ENCODE data around the gene FCGR1A. TPM values are rescaled to one million over a fixed set of nuclear protein-coding genes. Genes with fewer than 3 reads are reported as not detected.
"Not testable (repeated sequence)": the region's sequence is repeated elsewhere in the genome, so short reads cannot be mapped to it uniquely, and the experiment has no call there.

The FCGR1A gene
- polyA plus RNA-seq, 2 of the 4 experiments (the other 2 are of a cell fraction): not detected

- TF ChIP-seq, protein P1, sequence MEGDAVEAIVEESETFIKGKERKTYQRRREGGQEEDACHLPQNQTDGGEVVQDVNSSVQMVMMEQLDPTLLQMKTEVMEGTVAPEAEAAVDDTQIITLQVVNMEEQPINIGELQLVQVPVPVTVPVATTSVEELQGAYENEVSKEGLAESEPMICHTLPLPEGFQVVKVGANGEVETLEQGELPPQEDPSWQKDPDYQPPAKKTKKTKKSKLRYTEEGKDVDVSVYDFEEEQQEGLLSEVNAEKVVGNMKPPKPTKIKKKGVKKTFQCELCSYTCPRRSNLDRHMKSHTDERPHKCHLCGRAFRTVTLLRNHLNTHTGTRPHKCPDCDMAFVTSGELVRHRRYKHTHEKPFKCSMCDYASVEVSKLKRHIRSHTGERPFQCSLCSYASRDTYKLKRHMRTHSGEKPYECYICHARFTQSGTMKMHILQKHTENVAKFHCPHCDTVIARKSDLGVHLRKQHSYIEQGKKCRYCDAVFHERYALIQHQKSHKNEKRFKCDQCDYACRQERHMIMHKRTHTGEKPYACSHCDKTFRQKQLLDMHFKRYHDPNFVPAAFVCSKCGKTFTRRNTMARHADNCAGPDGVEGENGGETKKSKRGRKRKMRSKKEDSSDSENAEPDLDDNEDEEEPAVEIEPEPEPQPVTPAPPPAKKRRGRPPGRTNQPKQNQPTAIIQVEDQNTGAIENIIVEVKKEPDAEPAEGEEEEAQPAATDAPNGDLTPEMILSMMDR (IDR thresholded peaks at IDR 0.05): peak; percentile 51
- 0 out of 5 replicates have a peak, but pooled peaks of 1 of the 2 experiments have one; percentile 8 for TF ChIP-seq RAD21 (conservative IDR thresholded peaks at IDR 0.05 in 1 of 2, IDR thresholded peaks at IDR 0.05 in 1 of 2)
- H3K9me3 ChIP-seq, H3K4me1 ChIP-seq, POLR2A ChIA-PET, FAIRE-seq, CTCF ChIA-PET: not testable (repeated sequence)
- Histone ChIP-seq H3K4me3 (peak overlapping the region; percentile 66), H3K4me2 (peak overlapping the region; percentile 80), H3K27ac (peak overlapping the region; percentile 84 to 91)
- DNase-seq (ENCODE audit: low read depth in 1 of 2, low spot score in 1 of 2) (peak; percentile 21 to 59), ATAC-seq (peak; percentile 95 to 98)
- WGBS (ENCODE audit: missing lambda C conversion rate): 6% methylated on average over 11 of the region's 52 CpGs
Measured at GRCh38 chr1:149792912-149793515, 10.5 kb downstream of the FCGR1A start.

DNA sequence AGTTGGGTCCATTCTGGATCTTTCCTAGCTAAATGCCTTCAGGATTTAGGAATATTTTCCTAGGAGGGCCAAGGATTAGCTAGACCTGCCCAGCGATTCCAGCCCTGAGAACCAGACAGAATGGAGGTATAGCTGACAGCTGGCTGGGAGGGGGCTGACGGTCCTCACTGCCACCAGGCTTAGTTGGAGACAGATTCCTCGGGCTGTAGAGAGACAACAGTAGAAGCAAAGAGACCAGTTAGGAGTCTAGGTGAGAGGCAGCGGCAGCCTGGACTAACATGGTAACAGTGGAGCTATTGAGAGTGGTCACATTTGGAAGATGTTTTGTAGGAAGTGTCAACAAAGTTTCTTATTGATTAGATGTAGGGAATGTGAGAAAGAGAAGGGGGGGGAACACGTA lies 11.4 kb downstream of the FCGR1A start:
- H3K4me3 ChIP-seq; ATAC-seq; DNase-seq (ENCODE audit: low read depth in 1 of 2, low spot score in 1 of 2); CTCF ChIA-PET; POLR2A ChIA-PET; H3K9me3 ChIP-seq; FAIRE-seq; H3K27ac ChIP-seq; H3K4me2 ChIP-seq; H3K4me1 ChIP-seq: not testable (repeated sequence)
- WGBS (ENCODE audit: missing lambda C conversion rate): 73% methylated on average over 3 of the region's 5 CpGs

DNA sequence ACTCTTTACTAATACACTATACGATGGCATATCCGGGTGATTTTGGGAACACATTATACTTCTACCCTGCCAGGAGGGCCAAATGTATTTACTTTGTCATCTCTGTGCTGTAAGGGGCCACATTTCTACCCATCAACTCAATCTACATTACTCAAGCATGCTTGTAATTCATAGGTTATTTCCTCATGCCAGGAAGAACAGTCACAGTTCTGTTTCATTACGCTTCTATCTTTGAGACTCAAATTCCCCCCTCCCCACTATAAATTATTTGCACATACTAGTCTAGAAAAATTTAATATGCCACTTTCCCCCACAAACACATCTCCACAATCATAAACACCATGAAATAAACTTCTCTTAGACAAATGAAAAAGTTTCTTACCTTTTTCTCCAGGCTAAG lies 19.1 kb downstream of the FCGR1A start:
- H3K4me3 ChIP-seq; POLR2A ChIA-PET; FAIRE-seq; H3K4me1 ChIP-seq; H3K9me3 ChIP-seq; DNase-seq (ENCODE audit: low read depth in 1 of 2, low spot score in 1 of 2); H3K4me2 ChIP-seq; H3K27ac ChIP-seq; CTCF ChIA-PET; ATAC-seq: not testable (repeated sequence)
- WGBS (ENCODE audit: missing lambda C conversion rate): 69% methylated on average over 1 of the region's 3 CpGs

- H3K27ac ChIP-seq; FAIRE-seq; POLR2A ChIA-PET; H3K4me1 ChIP-seq; ATAC-seq; H3K4me2 ChIP-seq; H3K4me3 ChIP-seq; H3K9me3 ChIP-seq; DNase-seq (ENCODE audit: low read depth in 1 of 2, low spot score in 1 of 2); CTCF ChIA-PET: not testable (repeated sequence)
- 87% methylated on average over 2 of the region's 4 CpGs for WGBS (ENCODE audit: missing lambda C conversion rate)
Measured at GRCh38 chr1:149804417-149805080, 22.1 kb downstream of the FCGR1A start.

DNA sequence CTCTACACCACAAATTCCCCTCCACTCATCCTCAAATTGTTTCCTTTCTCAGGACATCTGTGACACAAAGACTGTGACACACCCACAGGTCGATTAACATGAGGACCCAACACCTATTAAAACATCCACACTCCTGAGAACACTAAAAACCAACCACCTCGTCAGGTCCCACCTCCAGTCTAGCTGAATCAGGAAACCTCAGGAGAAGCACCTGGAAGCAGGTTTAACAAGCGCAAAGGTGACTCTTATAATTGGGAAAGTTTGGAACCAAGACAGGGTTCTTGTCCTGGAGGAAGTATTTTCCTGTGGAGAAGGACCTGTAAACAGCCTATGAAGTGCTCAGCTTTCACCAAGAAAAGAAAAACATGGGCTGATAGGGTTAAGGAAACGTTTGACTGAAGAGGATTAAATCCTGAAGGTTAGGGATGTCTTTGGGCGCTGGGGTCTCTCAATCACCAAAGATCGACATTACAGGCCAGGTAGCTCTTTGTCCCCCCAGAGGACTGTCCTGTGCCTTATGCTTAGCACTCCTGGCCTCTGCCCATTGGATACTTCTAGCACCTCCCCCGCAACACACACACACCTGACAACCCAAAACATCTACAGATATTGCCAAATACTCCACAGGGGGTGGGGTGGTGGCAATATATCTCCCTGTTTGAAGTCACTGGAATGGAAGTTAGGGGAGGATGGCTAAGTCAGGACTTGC lies 28.4 kb downstream of the FCGR1A start:
- TF ChIP-seq CEBPB (IDR thresholded peaks at IDR 0.05) (0 out of 4 replicates have a peak, but pooled peaks of 1 of the 2 experiments have one; percentile 6), MAX (IDR thresholded peaks at IDR 0.05) (0 out of 2 replicates have a peak, but pooled peaks have one; percentile 1), JUN (IDR thresholded peaks at IDR 0.05) (peak in 1 of 2 experiments; percentile 2; a peak in 1 of 5 replicates)
- Histone ChIP-seq H3K4me3 (peak overlapping the region; percentile 57), H3K4me2 (peak overlapping the region; percentile 84), H3K27ac (peak overlapping the region in 1 of 2 experiments; percentile 77; a peak in 3 of 6 replicates)
- WGBS (ENCODE audit: missing lambda C conversion rate): 27% methylated on average over 7 of the region's 7 CpGs
- H3K9me3 ChIP-seq, FAIRE-seq, POLR2A ChIA-PET, H3K4me1 ChIP-seq, CTCF ChIA-PET: not testable (repeated sequence)
- ATAC-seq (peak; percentile 21 to 26; a peak in 4 of 6 replicates), DNase-seq (ENCODE audit: low read depth in 1 of 2, low spot score in 1 of 2) (peak in 1 of 2 experiments; percentile 25)

DNA sequence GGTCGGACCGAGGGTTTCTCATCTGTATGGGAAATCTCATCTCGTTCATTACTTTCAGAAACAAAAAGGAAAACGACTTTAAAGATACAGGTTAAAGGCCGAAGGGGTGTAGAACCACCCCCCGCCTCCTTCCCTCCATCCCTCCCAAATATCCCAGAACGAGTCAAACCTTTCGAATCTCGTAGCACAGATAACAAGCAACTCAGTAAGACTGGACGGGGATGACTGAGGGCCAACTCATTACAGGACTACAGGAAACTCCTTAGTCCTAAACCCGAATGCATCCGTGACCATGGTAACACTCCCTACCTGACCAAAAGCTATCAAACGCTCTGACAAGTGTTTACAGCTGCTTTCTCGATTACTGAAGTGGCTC lies 29.0 kb downstream of the FCGR1A start:
- DNase-seq (ENCODE audit: low read depth in 1 of 2, low spot score in 1 of 2): peak in 1 of 2 experiments; percentile 13
- ATAC-seq: peak; percentile 36 to 54
- POLR2A ChIA-PET: not testable (repeated sequence)

More for the DNA sequence above, 29.0 kb downstream of the FCGR1A start:
- under 1% methylated on average over 12 of the region's 14 CpGs for WGBS (ENCODE audit: missing lambda C conversion rate)
- FAIRE-seq, H3K4me1 ChIP-seq, CTCF ChIA-PET, H3K9me3 ChIP-seq: not testable (repeated sequence)
- Histone ChIP-seq H3K27ac (peak overlapping the region; percentile 61 to 77; a peak in 5 of 6 replicates), H3K4me3 (peak overlapping the region; percentile 57), H3K4me2 (peak overlapping the region; percentile 84)
- TF ChIP-seq POLR2A (IDR thresholded peaks at IDR 0.05; ENCODE audit: low read length): peak; percentile 31; the same call in 1 of the 2 replicates
- TF ChIP-seq, protein P2, sequence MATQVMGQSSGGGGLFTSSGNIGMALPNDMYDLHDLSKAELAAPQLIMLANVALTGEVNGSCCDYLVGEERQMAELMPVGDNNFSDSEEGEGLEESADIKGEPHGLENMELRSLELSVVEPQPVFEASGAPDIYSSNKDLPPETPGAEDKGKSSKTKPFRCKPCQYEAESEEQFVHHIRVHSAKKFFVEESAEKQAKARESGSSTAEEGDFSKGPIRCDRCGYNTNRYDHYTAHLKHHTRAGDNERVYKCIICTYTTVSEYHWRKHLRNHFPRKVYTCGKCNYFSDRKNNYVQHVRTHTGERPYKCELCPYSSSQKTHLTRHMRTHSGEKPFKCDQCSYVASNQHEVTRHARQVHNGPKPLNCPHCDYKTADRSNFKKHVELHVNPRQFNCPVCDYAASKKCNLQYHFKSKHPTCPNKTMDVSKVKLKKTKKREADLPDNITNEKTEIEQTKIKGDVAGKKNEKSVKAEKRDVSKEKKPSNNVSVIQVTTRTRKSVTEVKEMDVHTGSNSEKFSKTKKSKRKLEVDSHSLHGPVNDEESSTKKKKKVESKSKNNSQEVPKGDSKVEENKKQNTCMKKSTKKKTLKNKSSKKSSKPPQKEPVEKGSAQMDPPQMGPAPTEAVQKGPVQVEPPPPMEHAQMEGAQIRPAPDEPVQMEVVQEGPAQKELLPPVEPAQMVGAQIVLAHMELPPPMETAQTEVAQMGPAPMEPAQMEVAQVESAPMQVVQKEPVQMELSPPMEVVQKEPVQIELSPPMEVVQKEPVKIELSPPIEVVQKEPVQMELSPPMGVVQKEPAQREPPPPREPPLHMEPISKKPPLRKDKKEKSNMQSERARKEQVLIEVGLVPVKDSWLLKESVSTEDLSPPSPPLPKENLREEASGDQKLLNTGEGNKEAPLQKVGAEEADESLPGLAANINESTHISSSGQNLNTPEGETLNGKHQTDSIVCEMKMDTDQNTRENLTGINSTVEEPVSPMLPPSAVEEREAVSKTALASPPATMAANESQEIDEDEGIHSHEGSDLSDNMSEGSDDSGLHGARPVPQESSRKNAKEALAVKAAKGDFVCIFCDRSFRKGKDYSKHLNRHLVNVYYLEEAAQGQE (IDR thresholded peaks at IDR 0.05): peak; percentile 38; the same call in 1 of the 2 replicates
